ENCODE results near the gene TBK1.

The TBK1 gene

GRCh38 chr12:64470495-64470894 lies 18.6 kb downstream of the TBK1 start:
- DNase-seq (ENCODE audit: low read depth) = no peak
- TF ChIP-seq CTCF (IDR thresholded peaks at IDR 0.05; ENCODE audit: insufficient read depth, low read depth, low read length, missing control alignments) = no peak
- no peak overlapping the region for H3K4me3 ChIP-seq (ENCODE audit: low read length)

- no peak for TF ChIP-seq CTCF (IDR thresholded peaks at IDR 0.05; ENCODE audit: insufficient read depth, low read depth, low read length, missing control alignments)
- DNase-seq (ENCODE audit: low read depth) = no peak
- H3K4me3 ChIP-seq (ENCODE audit: low read length) = no peak overlapping the region
Measured at GRCh38 chr12:64473176-64473575, 21.3 kb downstream of the TBK1 start.

GRCh38 chr12:64475518-64475917 lies 23.6 kb downstream of the TBK1 start:
- TF ChIP-seq CTCF (IDR thresholded peaks at IDR 0.05; ENCODE audit: insufficient read depth, low read depth, low read length, missing control alignments) = no peak
- no peak overlapping the region for H3K4me3 ChIP-seq (ENCODE audit: low read length)
- DNase-seq (ENCODE audit: low read depth) = no peak

GRCh38 chr12:64476844-64477243 lies 24.9 kb downstream of the TBK1 start:
- H3K4me3 ChIP-seq (ENCODE audit: low read length) = no peak overlapping the region
- TF ChIP-seq CTCF (IDR thresholded peaks at IDR 0.05; ENCODE audit: insufficient read depth, low read depth, low read length, missing control alignments) = no peak
- no peak for DNase-seq (ENCODE audit: low read depth)

GRCh38 chr12:64478661-64479060 lies 26.7 kb downstream of the TBK1 start:
- no peak for DNase-seq (ENCODE audit: low read depth)
- TF ChIP-seq CTCF (IDR thresholded peaks at IDR 0.05; ENCODE audit: insufficient read depth, low read depth, low read length, missing control alignments) = no peak
- H3K4me3 ChIP-seq (ENCODE audit: low read length) = no peak overlapping the region

GRCh38 chr12:64480148-64480547 lies 28.2 kb downstream of the TBK1 start:
- DNase-seq (ENCODE audit: low read depth) = no peak
- no peak for TF ChIP-seq CTCF (IDR thresholded peaks at IDR 0.05; ENCODE audit: insufficient read depth, low read depth, low read length, missing control alignments)
- no peak overlapping the region for H3K4me3 ChIP-seq (ENCODE audit: low read length)

GRCh38 chr12:64486657-64487056 lies 34.7 kb downstream of the TBK1 start:
- H3K4me3 ChIP-seq (ENCODE audit: low read length) = no peak overlapping the region
- no peak for DNase-seq (ENCODE audit: low read depth)
- no peak for TF ChIP-seq CTCF (IDR thresholded peaks at IDR 0.05; ENCODE audit: insufficient read depth, low read depth, low read length, missing control alignments)

All from epithelial cell of esophagus (primary cell).